Left renal pelvis (tissue), 4 donors: Measurements from ENCODE around the gene SNAI1. TPM values are rescaled to one million over a fixed set of nuclear protein-coding genes. Genes with fewer than 3 reads are reported as not detected.
A peak's percentile ranks its signal among the peaks of the same experiment; 100 is the strongest.
"Not testable (repeated sequence)": the region's sequence is repeated elsewhere in the genome, so short reads cannot be mapped to it uniquely, and the experiment has no call there.

Source experiments
- DNase-seq, 4 donors: peaks; one replicate each; pipeline ENCODE4 v3.0.0-alpha.2; 2013; ENCODE audit warnings: low read depth in 4 of 4, low spot score in 3 of 4
- polyA plus RNA-seq, 4 donors: library from polyadenylated mRNA; unstranded; fragments of 120-200 nt; gene quantifications; one replicate each; pipeline ENCODE4 v1.2.1, GENCODE V29; 2013; ENCODE audit not compliant: insufficient read length in 4 of 4

SNAI1 gene
- 10 to 100 TPM in 1 of 4 donors, 1 to 10 TPM in 3; 3.0 to 13.5 (median 8.9) TPM for polyA plus RNA-seq

- DNase-seq: peak; percentile 66 to 70 (median 70)
Measured at GRCh38 chr20:49982346-49983122, at the start of gene SNAI1. Gene SNAI1, plus strand, starts transcription at chr20:49982980. Its CDS starts 80 bp downstream, at chr20:49983060.

DNA sequence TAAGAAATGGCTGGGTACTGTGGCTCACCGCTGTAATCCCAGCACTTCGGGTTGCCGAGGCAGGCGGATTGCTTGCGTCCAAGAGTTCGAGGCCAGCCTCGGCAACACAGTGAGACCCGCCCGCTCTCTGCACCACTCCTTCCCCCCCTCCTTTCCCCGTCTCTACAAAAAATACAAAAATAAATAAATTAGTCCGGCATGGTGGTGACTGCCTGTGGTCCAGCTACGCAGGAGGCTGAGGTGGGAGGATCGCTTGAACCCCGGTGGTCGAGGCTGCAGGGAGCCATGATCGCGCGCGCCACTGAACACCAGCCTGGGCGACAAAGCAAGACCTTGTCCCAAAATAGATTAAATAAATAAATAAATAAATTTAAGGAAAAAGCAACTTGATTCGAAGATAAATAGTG is 47.0 kb upstream of the SNAI1 start:
- DNase-seq: no peak

DNA sequence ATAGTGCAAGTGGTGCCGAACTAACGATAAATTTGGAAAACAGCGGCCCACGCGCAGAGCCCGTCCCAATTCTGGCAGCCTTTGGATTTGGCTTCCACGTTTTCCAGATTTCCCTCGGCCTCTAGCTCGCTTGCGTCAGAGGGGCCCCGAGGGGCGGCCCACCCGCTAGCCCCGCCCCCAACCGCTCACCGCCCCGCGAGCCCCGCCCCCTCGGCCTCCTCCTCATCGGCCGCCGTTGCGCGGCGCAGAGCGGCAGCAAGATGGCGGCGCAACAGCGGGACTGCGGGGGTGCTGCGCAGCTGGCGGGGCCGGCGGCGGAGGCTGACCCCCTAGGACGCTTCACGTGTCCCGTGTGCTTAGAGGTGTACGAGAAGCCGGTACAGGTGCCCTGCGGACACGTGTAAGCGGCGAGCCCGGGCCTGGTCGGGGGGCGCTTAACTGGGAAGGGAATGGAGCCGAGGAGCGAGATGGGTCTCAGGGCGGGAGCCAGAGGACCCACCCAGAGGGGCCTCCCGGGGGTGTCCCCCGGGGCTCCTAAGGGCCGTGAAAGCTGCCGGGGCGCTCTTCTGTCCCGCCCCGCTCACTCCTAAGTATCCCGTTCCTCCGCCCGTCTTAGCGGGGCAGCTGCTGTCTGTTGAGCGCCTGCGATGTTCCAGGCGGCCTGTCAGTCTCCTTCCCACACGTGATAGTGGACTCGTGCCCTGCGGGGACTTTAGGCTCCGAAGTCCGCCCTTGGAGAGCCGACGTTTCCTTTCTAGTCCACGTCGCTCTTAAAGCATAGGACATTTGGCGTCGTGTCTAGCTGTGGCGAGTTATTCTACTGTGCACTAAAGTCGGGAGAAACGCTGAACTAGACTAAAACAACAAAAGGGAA is 46.4 kb upstream of the SNAI1 start, which contains the start of gene RNF114:
Gene RNF114 (plus strand): TSS at position 245 of the 874 bp plus-strand sequence. CDS start 16 bp downstream, at position 261.
- DNase-seq: peak in 3 of 4 donors; percentile 88 to 90 (median 89)

DNA sequence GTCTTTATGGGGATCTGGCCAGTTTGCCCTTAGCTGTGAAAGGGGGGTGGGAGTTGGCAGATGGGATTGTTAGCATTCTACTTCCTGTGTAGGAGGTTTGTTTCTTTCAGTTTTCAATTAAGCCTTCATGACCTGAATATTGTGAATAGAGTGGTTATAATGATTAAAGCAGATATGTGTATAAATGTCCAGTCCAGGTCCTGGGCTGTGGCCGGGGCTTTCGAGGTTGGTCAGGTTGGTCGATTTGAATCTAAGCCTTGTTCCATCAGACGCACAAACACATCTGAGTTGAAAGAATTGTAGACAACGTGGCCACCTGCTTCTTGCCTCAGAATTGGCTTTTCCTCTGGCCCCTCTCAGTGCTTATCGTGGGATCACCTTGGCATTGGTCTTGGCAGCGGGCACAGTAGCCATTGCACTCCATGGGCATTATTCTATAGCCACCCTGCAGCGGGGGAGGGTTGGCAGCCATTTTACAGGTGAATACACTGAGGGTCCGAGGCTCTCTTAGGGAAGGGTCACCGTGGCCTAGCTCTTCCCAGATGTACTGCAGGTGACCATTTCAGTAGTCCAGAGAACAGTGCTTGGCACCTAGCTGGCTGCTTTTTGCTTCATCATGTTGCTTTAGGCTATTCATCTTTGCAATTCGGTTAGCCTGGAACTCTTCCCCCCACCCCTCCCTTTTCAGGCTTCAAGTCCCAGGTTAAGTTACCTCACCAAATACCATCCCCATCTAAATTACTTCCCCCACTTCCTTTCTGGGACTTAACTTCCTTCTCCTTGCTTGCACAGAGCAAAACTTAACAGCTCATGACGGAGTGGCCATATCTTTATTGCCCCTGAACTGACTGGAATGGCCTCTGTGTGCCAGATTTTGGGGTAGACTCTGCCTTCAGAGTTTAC is 45.5 kb upstream of the SNAI1 start:
- DNase-seq: no peak

DNA sequence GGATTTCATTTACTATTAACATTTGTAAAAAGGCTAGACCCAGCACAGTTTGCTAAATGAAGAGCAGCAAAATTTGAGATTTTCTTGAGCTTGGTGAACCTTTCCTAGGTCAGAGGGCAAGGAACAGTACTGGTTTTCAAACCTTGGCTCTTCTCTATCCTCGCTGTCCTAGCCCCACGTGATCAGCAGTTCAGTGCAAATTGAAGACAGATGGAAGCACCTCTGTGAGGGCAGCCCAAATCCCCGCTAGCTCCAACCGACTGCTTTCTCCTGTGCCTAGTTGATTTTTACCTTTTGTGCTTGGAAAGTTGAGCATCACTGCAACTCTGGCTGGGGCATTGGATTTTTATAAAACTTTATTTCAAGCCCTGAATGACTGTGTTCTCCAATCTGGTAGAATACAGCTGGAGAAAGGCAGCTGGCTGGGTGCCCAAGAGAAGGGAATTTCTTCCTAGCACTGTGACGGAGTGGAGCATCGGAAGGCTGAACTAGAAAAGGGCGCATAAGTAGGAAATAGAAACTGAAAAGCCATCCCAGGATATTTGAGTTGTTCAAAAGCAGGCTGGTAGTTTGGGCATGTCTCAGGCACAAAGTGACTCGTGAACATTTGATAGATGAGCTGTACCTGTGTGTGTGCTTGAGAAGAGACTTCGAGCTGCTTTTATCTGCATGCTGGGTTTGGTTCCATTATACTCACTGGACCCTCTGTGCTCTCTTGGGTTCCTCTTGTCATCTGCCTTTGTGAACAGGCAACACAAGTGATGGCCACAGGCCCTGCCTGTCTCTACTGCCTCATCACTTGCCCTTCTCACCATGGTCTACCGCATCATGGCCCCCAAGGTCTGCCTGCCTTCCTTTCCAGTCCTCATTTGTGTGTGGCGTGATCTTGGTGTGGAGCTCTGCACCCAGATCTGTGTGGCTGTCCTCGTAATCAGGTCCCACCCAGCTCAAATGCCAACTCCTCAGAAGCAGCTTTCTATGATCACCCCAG is 44.3 kb upstream of the SNAI1 start:
- DNase-seq: no peak

GRCh38 chr20:49941456-49941855 is 41.3 kb upstream of the SNAI1 start:
- DNase-seq: no peak

DNA sequence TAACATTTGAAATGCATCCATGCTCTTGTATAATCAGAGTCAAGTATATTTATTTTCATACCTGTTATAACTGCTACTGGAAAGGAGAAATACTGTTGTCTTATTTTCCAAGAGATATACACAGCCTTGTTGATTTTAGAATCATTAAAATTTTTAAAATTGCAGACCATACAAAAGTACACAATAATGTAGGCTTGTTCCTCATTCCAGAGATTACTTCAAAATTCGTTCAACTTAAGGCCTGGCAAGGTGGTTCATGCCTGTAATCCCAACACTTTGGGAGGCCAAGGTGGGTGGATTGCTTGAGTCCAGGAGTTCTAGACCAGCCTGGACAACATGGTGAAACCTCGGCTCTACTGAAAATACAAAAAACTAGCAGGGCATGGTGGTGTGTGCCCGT is 40.5 kb upstream of the SNAI1 start:
- no peak for DNase-seq

DNA sequence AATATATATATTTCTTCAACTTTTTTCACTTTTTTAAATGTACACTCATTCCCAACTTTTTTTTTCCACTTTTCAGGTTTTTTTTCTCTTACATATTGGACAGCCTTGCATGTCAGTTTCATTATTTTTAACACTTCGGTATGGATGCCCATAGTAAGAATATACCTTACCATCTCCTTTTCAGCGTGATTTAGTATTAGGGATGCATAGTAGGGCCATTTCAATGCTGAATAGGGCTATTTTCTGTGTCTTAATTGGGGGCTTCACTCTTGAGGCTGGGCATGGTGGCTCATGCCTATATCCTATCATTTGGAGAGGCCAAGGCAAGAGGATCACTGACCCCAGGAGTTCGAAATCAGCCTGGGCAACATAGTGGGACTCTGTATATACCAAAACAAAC is 39.8 kb upstream of the SNAI1 start:
- no peak for DNase-seq

DNA sequence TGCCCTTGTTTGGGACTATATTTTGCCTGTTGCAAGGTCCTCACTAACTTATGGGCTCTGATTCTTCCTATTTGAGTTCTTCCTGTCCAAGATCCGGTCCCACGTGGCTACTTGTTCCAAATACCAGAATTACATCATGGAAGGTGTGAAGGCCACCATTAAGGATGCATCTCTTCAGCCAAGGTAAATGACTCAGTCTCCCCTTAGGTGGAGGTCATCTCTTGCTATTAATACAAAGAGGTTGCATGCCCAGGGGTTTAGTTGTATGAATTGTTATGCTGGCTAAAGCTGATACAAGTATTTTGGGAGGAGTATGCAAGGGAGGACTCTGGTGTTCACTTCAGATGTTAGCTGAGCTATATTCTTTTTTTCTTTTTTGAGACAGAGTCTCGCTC is 37.5 kb upstream of the SNAI1 start:
- no peak for DNase-seq

DNA sequence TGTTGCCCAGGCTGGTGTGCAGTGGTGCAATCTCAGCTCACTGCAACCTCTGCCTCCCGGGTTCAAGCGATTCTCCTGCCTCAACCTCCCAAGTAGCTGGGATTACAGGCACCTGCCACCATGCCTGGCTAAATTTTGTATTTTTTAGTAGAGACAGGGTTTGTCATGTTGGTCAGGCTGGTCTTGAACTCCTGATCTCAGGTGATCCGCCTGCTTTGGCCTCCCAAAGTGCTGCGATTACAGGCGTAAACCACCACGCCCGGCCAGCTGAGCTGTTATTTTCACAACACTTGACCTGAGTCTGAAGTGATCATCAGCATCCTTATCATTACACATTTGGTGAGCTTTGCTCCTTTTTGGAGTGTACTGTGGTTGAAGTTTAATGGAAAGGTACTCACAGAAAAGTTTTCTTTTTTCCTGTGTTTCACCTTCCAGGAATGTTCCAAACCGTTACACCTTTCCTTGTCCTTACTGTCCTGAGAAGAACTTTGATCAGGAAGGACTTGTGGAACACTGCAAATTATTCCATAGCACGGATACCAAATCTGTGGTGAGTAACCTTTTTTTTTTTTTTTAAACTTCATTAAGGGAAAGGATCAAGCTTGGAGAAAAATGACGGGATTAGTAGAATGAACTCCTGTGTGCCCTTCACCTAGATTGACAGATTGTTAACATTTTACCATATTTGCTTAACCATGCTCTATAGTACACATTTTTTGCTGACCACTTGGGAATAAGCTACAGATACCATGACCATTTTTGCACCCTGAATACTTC is 36.9 kb upstream of the SNAI1 start:
- DNase-seq: no peak

DNA sequence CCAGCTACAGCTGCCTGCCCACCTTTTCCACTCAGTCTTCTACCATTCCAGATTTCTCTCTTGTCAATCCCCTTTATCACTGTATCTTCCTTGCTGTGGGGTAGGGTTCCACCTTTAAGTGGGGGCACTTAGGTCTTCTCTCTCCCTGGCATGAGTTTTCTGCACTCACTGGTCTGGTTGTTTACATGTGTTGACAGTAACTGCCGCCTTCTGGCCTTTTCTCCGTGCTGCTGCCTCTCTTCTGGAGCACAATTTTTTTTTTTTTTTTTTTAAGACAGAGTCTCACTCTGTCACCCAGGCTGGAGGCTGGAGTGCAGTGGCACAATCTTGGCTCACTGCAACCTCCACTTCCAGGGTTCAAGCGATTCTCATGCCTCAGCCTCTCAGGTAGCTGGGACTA is 34.6 kb upstream of the SNAI1 start:
- no peak for DNase-seq

GRCh38 chr20:49948809-49949507 is 33.8 kb upstream of the SNAI1 start:
- no peak for DNase-seq

GRCh38 chr20:49951151-49951550 is 31.6 kb upstream of the SNAI1 start:
- DNase-seq: no peak

DNA sequence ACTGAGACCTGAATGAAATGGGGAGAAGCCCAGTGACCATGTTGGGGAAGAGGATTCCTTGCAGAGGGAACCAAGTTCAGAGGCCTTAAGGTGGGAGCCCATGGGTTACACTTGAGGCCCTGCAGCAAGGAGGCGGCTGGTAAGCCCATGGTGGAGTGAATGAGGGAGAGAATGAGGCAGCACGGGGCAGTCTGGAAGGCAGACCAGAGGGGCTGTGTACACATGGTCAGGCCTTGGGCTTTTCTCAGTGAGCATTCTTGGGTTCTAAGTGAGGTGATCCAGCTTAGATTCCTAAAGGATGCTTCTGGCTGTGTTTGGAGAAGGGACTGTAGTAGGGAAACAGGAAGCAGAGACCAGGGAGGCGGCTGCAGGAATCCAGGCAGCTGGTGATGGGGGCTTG is 27.6 kb upstream of the SNAI1 start:
- DNase-seq: no peak

GRCh38 chr20:49955830-49956396 is 26.9 kb upstream of the SNAI1 start:
- not testable (repeated sequence) for DNase-seq

GRCh38 chr20:49956689-49957088 is 26.1 kb upstream of the SNAI1 start:
- DNase-seq: no peak

DNA sequence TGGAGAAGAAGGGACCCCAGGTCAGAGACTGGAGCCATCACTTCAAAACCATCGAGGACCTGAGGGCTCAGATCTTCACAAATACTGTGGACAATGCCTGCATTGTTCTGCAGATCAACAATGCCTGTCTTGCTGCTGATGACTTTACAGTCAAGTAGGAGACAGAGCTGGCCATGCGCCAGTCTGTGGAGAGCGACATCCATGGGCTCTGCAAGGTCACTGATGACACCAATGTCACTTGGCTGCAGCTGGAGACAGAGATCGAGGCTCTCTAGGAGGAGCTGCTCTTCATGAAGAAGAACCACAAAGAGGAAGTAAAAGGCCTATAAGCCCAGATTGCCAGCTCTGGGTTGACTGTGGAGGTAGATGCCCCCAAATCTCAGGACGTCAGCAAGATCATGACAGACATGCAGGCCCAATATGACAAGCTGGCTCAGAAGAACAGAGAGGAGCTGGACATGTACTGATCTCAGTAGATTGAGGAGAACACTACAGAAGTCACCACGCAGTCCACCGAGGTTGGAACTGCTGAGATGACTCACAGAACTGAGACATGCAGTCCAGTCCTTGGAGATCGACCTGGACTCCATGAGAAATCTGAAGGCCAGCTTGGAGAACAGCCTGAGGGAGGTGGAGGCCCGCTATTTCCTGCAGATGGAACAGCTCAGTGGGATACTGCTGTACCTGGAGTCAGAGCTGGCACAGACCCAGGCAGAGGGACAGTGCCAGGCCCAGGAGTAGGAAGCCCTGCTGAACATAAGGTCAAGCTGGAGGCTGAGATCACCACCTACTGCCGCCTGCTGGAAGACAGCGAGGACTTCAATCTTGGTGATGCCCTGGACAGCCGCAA is 25.5 kb upstream of the SNAI1 start:
- not testable (repeated sequence) for DNase-seq
